DMS53 treated with DMSO at 0.1 percent for 48 hours (cell line): Measurements from ENCODE around the gene CEP131.

ENCODE experiments used
- DNase-seq: peaks from one replicate; lab custom pipeline; 2025; ENCODE audit not compliant: unreplicated experiment; lab: John Stamatoyannopoulos, UW

The CEP131 gene

DNA sequence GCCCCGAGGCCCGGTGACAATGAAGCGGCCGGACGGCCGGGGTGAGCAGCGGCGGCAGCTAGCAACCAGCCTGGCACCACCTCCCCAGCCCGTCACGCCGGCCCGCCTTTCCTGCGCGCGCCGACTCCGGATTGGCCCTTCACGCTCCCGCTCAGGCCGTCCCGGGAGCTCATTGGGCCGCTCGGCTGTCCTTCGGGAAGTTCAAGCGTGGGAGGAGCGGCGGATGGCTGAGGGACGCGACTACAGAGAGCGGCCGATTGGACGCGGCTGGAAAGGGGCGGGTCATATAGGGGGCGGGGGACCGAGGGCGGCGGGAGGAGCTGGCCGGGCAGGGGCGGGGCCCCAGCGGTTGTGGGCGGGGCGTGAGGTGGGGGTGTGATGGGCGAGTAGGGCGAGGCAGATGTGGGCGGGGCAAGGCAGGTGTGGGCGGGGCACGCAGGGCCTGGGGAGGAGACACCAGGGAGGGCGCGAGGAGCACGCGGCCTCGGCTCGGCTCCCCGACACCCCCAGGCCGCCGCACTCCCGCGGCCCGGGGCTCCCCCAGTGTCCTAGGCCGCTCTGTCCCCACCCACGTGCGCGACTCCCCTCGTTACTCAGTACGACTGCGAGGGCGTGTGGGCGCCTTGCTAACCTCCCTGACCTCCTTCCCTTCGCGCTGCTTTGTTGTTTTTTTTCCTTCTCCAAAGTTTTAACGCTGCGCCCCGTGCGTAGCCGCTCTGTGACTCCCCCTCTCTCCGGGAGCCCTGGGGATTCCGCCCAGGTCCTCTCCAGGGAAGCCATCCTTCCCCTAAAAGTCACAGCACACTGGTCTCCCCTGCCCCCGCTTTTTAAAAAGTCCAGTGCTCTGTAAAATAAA is at the start of gene CEP131:
Gene CEP131, minus strand, starts transcription at position 60 of the 856 bp plus-strand sequence. CDS start 2,909 bp downstream, outside the sequence.
- DNase-seq, result peak; percentile 94

GRCh38 chr17:81271226-81271625 is 48.5 kb upstream of the CEP131 start:
- DNase-seq, result no peak

GRCh38 chr17:81270279-81270678 is 47.5 kb upstream of the CEP131 start:
- no peak for DNase-seq

DNA sequence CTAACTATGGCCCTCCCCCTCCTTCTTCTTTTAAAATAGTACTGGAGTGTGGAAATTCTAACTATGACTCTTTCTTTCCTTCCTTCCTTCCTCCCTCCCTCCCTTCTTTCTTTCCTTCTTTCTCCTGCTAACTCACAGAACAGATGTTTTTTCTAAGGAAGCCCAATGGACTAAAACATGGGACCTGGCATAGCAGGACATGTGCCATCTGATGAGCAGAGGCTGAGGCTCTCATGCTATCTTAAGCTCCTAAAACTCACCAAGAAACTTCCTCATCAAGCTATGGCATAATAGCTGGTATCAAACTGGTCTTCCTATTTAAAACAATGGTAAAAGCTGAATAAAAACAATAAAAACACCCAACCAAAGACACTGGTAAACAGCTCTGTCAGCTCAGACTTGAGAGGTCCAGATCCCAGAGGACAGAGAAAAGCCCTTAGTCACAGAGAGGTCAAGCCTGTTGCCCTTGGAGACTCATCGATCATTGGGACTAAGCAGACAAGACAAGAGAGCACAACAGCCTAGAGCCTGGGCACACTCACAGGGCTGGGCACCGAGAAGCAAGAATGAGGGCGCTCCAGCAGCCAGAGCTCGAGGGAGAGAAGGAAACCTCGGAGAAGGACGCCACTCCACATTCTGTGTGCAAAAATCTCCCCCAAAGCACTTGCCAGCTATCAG is 44.8 kb upstream of the CEP131 start:
- no peak for DNase-seq

DNA sequence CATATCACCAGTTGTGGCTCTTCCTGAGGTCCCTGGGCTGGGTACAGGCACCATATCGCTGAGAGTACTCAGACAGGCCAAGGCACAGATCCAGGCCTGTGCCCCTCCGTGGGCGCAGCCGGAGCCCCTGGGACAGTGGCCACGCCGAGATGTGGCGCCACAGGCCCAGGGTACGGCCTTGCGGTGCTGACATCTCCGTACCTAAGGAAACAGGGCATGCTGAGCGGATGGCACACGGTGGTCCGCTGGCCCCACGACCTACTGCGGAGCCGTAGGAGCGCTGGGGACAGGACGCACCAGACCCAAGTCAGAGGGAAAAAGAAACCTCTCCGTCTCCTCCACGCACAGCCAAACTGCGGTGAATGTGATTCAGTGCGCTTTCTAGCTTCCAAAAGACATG is 42.8 kb upstream of the CEP131 start:
- DNase-seq, result no peak

- no peak for DNase-seq
These were observed 41.9 kb upstream of the CEP131 start for GRCh38 chr17:81264640-81265039.

- no peak for DNase-seq
These were observed 40.8 kb upstream of the CEP131 start for GRCh38 chr17:81263371-81264181.

DNA sequence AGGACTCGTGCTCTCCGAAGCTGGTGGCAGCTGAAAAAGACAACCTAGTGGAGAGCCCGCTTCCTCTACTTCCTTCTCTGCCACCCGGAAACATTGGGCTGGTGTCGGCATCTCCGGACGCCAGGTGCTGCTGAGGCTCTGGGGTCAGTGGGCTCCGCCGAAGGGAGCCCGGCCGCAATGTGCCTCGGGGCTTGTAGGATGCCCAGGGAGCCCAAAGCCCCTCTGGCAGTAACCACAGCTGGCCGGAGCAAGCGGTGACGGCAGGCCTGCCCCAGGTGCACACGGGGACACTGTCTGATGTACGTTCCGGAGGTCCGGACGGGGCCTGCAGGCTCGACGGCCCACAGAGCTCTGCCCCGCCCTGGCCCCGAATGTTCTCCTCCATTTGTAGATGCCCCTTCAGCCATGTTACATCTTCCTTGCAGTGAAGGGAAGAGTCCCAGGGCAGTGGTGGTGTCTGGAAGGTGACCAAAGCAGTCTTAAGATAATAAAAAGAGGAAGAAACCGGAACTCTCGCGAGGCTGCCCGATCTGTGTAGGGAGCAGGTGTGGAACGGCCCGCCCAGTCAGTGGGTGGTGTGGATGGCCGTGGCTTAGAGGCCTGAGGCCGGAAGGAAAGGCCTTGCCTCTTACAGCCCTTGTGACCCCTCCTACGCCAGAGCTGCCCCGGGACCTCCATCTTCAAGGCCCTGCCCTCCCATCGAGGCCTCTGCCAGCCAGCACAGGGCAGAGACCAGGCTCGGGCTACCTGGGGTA is 39.0 kb upstream of the CEP131 start:
- DNase-seq, result no peak

DNA sequence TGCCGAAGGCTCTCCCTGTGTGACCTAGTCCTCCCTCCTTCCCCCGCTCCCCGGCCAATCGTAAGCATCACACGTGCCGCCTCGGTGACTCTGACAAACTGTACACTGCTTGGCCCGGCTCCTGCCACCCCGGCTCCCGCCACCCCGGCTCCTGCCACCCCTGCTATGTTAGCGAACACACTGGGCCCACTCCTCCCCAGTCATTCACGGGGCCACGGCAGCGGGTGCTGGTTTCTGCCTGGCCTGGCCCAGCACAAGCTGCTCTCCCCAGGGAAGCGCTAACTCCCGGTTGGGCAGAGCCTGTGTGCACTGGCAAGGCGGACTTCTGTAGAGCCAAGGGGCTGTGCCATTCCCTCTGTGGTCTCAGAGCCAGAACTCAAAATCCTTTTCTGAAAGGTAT is 38.3 kb upstream of the CEP131 start:
- DNase-seq, result no peak

DNA sequence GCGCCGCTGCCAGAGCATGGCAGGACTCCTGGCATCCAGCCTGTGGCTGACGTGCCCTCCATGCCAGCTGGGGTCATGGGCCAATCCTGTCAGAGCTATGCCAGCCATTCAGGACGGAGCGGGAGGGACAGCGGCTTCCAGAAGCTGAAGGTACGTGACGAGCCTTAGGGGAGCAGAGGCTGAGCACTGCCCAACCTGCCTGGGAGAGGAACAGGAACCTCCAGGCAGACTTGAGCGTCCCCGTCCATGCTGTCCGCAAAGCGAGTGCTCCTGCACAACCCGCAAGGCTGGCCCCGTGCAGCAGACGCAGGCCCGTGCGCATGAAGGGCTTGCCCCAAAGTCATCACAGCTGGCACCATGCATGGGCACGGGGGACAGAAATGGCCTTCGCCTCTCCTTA is 37.9 kb upstream of the CEP131 start:
- no peak for DNase-seq

DNA sequence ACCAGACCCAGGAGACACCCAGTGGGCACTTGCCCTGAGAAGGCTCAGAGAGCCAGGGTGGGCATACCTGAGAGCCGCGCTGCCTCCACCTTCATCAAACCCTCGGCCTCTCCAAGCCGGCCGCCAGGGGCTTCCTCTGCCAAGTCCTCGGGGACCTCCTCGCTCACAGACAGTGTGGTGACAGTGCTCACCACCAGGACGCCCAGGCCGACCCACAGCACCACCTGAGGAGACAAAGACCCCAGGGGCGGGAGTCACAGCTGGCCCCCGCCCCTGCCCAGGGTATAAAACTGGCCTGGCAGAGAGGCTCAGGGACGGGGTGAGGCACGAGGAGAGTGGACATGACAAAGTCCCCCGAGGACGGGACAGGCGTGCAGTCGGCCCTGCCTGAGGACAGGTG is 37.4 kb upstream of the CEP131 start:
- DNase-seq, result no peak

DNA sequence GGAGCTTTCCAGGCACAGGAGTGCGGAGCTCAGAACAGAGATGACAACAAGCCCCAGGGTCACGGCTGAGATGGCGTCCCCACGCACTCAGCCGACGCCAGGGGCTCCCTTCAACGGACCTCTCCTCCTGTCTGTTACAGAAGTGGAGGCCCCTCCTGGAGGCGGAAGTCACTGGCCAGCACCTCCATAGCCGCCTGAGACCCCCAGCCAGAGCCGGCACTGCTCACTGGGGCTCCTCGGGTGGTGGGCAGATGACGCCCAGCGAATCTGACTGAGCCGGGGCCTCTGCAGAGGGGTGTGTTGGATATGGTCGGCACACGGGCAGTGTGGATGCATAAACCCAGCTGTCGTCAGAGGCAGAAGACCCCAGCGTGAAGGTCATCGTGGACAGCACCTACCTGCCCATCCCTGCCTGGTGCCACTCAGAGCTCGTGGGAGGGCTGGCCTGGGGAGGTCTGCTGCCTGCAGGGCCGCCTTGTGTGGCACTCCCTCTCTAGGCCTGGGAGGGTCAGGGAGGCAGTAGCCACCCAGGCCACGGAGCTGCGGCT is 36.4 kb upstream of the CEP131 start:
- no peak for DNase-seq

DNA sequence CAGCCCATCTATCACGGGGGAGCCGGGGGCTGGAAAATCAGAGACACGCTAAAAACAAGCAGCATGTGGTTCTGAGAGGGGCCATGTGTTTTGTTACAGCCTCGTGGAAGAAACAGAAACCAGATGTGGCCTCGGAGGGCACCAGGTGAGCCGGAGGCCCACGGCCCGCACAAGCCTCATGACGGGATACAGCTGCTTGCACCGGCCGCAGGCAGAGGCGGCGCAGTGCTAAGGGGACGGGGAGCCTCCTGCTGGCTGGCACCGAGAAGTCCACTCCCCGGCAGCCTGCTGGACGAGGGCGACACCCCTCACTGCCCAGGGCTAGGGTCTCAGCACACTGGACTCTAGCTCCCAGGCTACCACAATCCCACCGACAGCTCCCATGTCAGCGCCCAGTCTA is 35.5 kb upstream of the CEP131 start:
- DNase-seq, result no peak

- DNase-seq, result no peak
These were observed 34.8 kb upstream of the CEP131 start for GRCh38 chr17:81257533-81257932.

DNA sequence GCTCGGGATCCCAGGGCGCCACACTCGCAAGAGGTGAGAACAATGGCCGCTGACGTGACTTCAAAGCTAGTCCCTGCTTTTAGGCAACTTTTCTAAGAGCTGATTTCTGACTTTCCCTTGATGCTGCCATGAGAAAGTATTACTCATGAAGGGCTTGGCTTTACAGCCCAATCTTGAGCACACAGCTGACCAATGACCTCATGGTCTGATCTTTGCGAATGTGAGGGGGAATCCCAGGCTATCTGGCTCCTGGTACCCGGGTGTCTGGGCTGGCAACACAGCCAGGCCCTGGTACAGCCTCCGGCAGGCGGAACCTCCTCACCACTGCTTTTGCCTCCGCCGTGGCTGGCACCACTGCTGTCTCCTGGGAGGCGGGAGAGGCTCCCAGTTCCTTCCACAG is 33.9 kb upstream of the CEP131 start:
- no peak for DNase-seq

DNA sequence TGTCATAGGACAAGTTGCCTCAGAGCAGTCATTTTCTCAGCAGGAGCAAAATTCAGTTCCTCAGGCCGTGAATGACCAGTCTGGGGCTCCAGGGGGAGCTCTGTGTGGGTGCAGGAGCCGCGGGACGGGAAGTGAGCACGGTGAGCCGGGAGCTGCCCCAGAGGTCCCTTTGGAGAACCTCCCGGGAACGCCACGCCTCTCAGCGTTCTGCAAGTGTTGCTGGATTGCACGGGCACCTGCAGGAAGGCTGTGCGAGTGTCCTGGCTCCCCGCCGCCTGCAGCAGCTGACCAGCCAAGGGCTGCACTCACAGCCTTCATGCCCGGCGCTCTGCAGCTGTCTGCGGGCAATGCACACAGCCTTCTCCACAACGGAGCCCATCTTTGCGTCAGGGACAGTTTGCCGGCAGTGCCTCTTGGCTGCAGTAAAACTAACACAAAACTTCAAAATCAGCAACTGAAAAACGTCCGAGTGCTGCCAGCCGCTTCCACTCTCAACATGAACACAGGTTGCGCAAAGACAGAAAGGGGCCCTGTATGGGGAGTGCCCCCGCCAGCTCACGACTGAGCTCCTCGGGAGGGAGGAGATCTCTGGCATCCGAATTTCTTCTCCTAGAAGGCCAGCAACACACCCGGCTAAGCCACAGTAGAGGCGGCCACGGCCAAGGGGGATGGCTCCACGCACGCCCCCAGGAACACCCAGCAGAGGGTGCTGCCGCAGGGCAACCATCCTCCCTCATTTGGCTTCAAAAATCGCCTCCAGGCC is 32.4 kb upstream of the CEP131 start:
- DNase-seq, result no peak

DNA sequence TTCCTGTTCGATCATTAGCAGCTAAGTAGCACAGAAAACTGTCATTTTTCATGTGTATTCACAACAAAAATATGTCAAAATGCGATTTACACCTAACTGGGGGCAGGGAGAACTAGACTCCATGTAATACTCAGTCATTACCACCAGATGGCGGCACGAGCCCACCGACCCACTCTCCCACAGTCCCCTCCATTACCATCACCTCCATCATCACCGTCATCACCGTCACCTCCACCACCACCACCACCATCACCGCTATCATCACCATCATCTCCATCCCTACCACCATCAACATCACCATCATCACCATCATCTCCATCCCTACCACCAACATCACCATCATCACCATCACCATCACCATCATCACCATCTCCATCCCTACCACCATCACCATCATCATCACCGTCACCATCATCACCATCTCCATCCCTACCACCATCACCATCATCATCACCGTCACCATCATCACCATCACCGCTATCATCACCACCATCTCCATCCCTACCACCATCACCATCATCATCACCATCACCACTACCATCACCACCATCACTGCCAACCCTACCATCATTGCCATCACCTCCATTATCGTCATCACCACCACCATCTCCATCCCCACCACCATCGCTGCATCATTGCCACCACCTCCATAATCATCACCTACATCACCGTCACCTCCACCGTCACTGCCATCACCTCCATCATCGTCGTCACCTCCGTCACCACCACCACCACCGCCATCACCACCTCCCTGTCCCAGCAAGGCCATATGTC is 30.8 kb upstream of the CEP131 start:
- DNase-seq, result no peak

- DNase-seq, result no peak
These were observed 30.2 kb upstream of the CEP131 start for GRCh38 chr17:81252987-81253329.

DNA sequence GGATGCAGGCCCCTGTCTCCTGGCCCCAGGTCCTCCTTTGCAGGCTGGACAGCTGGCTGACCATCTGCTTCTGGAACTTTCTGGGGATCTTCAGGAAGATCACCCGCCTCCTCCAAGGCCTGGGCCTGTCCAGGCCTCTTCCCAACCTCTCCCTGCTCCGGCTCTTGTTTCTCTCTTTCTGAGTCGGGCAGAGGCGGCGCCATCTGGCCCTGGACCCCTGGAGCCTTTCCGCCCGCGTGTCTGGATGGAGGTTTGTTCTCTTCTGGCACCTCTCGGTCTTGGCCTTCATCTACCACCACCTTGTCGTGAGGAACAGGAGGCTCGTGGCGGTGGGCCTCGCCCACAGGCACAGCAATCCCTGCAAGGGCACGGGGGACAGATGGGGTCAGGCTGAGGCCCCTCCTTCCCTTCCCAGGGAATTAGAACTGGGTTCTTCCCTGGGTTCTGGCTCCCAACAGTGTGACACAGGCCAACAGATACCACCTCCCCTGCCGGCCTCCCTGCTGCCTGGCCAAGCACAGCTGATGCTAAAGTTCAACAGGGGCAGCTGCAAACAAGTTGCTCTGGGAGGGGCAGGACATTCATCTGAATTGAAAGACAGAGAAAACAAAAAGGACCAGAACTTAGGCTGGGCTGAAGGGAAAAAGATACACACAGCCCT is 29.7 kb upstream of the CEP131 start:
- DNase-seq, result no peak
